Measurements from ENCODE around the gene OCEL1. TPM values are rescaled to one million over a fixed set of nuclear protein-coding genes. Genes with fewer than 3 reads are reported as not detected.

Gene OCEL1
- total RNA-seq, 1 donor from 2014 or later = 21.3 TPM

DNA sequence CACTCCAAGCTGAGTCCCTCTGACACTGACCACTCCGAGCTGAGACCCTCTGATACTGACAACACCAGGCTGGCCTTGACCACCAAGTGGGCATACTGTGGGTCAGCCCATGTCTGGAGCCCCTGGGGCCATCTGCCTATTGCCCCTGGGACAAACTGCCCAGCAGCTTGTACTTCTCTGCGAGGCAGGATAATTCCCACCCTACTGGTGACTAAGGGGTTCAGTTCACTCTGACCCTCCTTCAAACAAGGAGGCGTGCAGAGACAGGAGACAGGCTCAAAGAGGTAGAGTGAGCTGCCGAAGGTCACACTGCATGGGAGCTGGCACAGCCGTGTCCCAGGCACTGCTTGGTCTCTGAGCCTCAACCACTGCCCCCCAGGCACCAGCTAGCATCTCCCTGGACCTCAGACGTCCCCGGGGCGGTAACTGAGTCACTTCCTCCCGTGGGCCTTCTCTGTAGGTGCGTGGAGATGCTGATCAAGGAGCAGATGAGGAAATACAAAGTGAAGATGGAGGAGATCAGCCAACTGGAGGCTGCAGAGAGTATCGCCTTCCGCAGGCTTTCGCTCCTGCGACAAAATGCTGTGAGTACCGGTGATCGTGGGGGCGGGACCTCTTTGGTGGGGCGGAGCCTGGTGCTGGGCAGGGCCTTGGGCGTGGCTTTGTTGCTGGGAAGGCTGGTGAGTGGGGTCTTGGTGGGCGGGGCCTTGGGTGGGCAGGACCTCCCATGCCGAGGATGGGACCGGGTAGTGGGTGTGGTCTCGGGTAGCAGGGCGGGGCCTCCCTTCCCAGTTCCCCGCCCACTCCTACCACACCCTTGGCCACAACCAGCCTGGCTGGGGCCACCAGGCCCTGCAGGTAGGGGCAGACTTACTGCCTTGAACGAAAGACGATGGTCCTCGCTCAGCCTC lies 16.6 kb upstream of the OCEL1 start:
- intact Hi-C loops (cut with micrococcal nuclease) = no loop called here

DNA sequence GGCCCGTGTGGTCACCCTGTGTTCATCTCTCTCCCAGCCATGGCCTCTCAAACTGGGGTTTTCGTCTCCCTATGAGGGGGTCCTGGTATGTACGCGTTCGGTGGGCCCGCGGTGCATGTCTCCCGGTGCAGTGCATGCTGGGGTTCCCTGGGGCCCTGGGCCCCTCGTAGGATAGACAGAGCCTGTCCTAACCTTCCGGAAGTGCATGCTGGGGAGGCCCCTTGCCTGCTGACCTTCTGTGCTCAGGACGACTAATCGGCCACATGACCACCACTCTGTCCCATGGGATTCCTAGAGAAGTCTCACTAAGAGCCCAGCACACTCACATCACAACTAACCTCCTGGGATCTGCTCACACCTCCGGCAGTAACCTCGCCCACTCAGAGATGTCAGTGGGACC lies 15.7 kb upstream of the OCEL1 start:
- intact Hi-C loops (cut with micrococcal nuclease) = no loop called here

DNA sequence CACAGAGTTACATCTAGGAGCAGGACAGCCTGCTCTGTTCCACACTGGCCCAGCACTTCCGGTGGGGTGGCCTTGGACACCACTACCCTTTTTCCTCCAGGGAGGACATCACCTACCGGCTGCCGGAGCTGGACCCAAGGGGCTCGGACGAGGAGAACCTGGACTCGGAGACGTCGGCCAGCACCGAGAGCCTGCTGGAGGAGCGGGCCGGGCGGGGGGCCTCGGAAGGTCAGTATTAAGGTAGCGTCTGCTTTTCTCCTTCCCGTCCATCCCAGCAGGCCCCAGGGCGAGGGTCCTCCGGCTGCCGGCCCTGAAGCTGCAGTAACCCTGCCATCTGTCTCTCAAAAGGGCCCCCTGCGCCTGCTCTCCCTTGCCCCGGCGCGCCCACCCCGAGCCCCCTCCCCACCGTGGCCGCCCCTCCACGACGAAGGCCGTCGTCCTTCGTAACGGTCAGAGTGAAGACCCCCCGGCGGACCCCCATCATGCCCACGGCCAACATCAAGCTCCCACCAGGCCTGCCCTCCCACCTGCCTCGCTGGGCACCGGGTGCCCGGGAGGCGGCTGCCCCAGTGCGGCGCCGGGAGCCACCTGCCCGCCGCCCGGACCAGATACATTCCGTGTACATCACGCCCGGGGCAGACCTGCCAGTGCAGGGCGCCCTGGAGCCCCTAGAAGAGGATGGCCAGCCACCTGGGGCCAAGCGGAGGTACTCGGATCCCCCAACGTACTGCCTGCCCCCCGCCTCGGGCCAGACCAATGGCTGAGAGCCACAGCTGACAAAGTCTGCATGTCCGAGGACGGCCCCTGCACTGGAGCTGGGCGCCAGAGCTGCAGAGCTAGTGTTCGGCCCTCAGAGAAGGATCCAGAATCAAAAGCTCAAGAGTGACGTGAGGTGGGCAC lies 14.2 kb upstream of the OCEL1 start:
- intact Hi-C loops (cut with micrococcal nuclease) = no loop called here

DNA sequence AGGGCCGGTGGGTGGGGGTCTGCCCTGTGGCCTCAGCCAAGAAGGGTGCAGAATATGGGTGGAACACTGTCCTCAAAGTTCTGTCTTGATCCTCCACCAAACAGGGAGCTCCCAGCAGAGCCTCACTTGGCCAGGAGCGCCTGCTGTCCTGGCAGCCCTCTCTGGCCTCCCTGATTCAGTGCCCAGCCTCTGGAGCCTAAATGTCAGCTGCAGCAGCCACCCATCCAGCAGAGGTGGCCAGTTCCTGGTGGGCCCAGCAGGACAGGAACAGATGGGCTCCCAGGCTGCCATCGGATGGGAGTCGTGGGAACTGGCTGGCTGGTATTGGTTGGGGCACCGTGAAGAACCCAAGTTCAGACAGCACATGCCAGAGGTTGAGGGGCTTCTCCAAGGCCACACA lies 12.7 kb upstream of the OCEL1 start:
- intact Hi-C loops (cut with micrococcal nuclease) = no loop called here

DNA sequence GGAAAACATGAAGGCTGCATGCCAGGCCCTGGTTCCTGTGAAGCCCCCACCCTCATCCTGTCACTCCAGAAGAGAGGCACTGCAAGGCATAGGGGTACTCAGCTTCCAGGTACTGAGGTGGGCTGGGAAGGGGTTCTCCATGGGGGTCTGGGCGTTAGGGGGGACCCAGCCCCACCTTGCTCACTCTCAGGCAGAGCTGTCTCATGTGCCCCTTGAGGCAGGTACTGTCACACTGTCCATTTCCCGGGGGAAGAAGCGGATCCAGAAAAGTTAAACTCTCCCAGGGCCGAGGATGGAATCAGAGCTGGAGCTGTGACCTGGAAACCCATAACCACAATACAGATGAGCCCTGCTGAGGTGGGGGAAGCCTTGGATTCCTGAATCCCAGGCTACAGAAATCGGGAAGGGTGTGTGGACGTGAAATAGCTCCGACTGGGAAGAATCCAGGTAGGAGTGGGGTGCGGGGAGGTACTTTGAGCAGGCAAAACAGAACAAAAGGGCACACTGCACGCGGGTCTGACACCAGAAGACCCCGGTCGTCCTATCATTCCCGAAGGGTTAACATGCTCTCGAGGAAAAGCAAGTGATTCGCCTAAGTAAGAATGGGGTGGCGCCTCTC lies 11.4 kb upstream of the OCEL1 start:
- intact Hi-C loops (cut with micrococcal nuclease) = loop anchor here (1.0 kb wide), 8 partner anchors 12 to 586 kb away; partner anchors contain the start of genes BABAM1, DDA1, GTPBP3 and HAUS8

DNA sequence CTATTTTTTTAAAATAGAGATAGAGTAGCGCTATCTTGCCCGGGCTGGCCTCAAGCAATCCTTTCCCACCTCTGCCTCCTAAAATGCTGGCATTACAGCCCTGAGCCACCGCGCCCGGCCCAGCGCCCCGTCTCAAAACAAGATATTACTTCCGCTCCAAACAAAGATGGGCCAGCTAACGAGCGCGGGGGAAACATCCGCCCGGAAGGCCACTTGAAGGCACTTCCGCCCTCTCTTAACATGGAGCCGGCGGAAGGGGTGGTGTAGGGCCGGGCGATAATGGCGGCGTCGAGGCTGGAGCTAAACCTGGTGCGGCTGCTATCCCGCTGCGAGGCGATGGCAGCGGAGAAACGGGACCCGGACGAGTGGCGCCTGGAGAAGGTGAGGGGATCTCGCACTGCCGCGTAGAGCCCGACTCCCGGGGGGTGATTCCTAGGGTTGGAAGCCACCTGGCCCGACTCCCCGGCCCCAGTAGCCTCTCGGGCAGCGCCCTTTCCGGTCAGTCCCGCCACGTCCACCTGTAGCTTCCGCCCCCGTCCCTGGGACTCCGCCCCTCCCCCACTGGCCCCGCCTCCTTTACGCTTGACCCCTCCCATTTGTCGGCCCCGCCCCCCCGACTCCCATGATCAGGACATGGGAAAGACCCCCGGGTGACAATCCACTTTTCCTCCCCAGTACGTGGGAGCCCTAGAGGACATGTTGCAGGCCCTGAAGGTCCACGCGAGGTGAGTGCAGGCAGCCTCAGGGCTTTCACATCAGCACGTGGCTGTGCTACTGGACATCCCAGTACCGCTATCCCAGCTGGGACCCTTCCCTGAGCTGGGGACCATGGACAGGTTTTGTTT lies 10.7 kb upstream of the OCEL1 start, which contains the start of gene USE1:
Gene USE1, plus strand, starts transcription at position 231 of the 845 bp plus-strand sequence. Its CDS starts 49 bp downstream, at position 280.
- intact Hi-C loops (cut with micrococcal nuclease) = loop anchor here (1.0 kb wide), 8 partner anchors 11 to 587 kb away; partner anchors contain the start of genes BABAM1, DDA1, GTPBP3 and HAUS8

DNA sequence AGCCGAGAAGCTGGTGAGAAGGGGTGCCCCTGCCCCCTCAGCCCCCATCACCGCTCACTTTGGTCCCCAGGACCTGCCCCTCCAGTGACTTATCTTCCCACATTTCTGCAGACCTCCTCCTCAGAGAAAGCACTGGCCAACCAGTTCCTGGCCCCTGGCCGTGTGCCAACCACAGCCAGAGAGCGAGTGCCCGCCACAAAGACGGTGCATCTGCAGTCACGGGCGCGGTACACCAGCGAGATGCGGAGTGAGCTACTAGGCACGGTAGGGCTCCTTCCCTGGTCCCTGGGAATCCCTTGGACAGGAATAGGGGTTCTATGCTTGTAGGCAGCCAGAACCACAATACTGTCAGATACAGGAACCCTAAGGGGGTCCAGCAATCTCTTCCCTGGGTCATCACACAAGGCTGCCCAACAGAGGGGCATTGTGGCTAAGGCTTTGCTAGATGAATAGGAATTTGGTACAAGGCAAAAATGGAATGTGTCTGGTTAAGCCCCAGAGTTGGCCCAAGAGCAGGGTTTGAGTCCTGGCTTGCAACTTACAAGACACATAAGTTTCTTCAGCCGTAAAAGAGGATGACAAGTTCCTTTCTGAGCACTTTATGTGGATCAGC lies 9.9 kb upstream of the OCEL1 start:
- intact Hi-C loops (cut with micrococcal nuclease) = no loop called here

DNA sequence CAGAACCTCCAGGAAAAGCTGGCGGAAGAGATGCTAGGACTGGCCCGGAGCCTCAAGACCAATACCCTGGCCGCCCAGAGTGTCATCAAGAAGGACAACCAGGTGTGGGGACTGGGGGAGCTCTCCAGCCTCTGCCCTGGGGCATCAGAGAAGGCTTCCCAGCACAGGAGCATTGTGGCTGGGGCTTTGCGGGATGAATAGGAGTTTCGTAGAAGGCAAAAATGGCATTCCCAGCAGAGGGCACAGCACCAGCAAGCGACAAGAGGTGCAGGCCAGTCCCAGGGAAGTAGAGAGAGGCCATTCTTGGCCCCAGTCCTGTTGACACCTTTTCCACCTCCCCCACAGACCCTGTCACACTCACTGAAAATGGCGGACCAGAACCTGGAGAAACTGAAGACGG lies 6.7 kb upstream of the OCEL1 start:
- intact Hi-C loops (cut with micrococcal nuclease) = no loop called here

DNA sequence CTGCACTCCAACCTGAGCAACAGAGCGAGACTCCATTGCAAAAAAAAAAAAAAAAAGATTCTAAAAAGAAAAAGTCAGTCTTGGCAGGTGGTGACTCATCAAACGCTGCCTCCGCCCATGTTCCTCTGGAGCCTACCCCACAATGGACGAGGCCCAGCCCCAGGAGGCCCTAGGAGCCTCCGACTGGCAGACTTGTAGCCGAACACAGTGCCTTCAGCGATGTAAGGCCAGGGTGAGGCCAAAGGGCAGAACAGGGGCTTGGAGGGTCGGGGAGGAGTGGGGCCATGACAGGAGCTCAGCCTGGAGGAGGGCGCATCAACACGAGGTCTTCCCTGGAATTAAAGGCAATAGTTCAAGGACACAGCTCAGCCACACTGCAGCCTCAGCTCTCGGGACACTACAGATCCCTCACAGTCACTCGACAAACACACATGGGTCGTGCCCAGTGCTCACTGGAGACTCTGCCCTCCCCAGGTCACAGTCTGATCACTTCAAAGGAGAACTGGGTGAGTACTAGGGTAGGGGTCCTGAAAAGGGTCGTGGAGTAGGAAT lies 5.7 kb upstream of the OCEL1 start:
- intact Hi-C loops (cut with micrococcal nuclease) = no loop called here

DNA sequence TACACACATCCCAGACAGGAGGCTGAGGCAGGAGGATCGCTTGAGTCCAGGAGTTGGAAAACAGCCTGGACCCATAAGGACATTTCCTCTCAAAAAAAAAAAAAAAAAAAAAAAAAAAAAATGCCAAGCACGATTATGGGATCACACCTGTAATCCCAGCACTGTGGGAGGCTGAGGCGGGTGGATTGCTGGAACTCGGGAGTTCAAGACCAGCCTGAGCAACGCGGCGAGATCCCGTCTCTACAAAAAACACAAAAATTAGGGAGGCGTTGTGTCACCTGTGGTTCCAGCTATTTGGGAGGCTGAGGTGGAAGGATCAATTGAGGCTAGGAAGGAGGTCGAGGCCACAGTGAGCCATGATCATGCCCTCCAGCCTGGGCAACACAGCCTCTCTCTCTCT lies 973 bp upstream of the OCEL1 start:
- intact Hi-C loops (cut with micrococcal nuclease) = loop anchor here (5.0 kb wide), 2 partner anchors 223 to 328 kb away; no protein-coding TSS in a partner anchor

DNA sequence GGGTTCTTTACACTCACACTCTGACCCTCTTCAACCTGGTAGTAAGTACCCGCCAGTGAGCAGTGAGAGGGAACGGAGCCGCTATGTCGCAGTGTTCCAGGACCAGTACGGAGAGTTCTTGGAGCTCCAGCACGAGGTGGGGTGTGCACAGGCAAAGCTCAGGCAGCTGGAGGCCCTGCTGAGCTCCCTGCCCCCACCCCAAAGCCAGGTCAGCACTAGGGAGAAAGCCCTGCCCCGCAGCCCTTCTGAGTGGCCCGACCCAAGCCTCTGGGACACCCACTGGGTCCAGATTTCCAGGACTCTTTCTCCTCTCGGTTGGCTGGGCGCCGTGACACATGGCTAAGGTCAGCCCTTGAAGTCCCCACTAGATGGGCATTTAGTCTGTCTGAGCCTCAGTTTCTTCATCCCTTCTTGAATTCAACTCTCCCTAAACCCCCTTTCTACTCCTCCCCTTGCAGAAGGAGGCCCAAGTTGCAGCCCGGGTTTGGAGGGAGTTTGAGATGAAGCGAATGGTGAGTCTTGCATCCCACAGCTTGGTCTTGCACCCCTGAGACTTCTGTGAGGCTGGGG lies 1.9 kb downstream of the OCEL1 start:
- intact Hi-C loops (cut with micrococcal nuclease) = loop anchor here (5.0 kb wide), 2 partner anchors 226 to 331 kb away; no protein-coding TSS in a partner anchor

DNA sequence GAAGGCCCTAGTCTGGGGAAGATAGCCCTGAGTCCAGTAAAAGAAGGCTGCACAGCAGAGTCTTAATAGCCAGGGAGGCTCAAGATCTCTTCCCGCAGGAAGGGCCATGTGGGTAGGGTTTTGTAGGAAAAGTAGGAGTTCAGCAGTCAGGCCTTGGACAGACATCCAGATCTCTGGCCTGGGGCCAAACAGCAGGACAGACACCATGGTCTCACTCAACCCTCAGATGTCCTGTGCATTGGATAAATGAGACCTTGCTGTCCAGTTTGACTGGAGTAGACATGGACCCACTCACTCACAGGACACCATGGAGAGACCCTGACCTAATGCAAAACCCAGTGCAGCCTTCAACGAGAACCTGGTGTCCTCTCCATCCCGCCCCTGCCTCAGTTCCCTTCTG lies 3.9 kb downstream of the OCEL1 start:
- intact Hi-C loops (cut with micrococcal nuclease) = loop anchor here (5.0 kb wide), 2 partner anchors 228 to 333 kb away; no protein-coding TSS in a partner anchor

DNA sequence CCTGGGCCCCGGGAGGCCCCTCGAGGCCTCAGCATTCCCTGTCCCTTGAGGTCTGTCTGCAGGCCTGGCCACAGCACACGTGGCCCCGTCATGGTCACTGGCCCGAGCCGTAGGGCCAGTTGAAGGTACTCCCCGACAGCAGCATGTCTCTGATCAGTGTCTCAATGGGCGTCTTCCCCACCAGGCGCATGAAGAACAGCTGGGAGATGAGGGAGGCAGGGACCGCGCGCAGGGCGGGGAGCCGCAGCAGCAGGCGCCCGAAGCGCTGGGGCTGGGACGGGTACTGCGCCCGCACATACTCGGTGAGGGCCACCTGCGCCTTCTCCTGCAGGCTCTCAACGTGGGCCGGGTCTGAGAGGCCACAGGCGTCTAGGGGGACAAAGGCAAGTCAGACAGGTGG lies 6.2 kb downstream of the OCEL1 start:
- intact Hi-C loops (cut with micrococcal nuclease) = no loop called here

DNA sequence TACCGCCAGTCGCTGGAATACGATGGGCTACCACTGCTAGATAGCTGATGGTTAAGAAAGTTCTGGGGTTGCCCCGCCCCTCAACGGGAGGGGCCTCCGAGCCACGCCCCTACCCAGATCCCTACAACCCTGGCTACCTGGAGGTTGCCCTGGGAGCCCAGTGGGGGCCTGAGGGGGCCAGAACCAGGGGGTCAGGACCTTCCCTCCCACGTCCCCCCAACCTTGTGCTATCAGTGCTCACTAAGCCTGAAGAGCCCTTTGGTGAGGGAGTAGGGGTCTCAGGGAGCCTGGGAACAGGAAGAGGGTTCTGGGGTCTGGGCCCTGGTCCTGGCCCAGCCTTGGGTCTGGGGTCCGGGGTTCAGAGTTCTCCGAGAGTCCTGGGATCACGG lies 8.9 kb downstream of the OCEL1 start:
- intact Hi-C loops (cut with micrococcal nuclease) = loop anchor here (1.0 to 2.0 kb wide), 6 partner anchors 9 to 168 kb away; partner anchors contain the start of genes HAUS8, MYO9B, OCEL1 and USE1

DNA sequence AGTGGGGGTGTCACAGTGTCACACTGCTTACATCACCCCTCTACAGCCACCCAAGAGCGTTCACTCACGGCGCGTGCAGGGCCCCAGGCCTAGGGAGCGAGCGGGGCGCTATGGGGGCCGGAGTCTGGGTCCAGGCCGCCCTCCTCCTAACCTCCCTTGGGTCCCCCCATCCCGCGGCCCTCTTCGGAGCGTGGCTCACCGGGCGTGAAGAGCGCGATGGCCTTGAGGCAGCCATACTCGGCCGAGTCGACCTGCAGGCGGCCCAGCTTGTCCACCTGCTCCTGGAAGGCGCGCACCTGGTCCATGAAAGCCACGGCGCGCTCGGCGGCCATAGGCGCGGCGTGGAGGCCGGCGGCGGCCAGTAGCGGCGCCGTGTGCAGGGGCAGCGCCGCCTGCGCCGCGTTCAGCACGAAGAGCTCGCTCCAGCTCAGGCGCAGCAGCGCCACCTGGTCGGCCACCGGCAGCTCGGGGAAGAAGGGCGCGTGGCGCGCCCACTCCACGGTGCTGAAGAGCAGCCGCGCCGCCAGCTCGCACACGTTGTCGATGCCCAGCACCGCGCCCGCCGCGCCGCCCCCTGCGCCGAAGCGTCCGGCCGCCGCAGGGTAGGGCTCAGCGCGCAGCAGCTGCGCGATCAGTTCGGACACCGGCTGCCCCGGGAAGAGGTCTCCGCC lies 9.4 kb downstream of the OCEL1 start:
- intact Hi-C loops (cut with micrococcal nuclease) = loop anchor here (1.0 to 2.0 kb wide), 6 partner anchors 9 to 168 kb away; partner anchors contain the start of genes HAUS8, MYO9B, OCEL1 and USE1

DNA sequence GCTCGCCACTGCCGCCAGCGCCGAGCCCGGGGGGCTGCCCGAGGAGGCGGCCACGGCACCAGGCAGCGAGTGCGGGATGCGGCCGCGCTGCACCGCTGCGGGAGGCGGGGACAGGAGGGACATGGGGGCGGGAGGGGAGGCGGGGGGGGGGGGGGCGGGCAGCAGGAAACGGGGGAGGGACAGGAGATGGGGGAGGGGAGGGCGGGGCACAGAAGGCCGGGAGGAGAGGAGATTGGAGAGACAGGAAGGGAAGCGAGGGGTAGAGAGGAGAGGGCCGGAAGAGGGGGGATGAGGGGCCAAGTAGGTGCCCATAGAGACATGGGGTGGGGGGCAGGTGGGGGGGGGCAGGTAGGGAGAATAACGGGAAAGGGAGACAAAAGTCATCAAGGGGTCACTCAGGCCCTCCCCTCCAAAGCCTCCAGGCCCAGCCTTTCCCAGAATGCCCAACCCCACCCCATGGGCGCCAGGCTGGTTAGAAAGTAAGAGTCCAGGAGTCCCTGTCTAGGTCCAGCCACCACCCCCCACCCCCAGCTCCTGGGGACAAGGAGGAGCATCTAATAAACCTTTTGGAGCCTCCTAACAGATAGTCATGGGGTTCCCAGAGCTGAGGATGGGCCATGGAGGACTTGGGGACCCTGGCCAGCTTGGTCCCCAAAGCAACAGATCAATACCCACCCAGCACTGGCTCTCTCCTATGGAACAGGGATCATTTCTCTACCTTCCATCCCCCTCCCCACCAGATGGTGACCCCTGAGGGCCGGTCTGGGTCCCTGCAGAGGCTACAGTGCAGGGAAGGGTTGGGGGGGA lies 10.1 kb downstream of the OCEL1 start:
- intact Hi-C loops (cut with micrococcal nuclease) = loop anchor here (1.0 to 2.0 kb wide), 7 partner anchors 9 to 169 kb away; partner anchors contain the start of genes HAUS8, MYO9B, NR2F6 and OCEL1

DNA sequence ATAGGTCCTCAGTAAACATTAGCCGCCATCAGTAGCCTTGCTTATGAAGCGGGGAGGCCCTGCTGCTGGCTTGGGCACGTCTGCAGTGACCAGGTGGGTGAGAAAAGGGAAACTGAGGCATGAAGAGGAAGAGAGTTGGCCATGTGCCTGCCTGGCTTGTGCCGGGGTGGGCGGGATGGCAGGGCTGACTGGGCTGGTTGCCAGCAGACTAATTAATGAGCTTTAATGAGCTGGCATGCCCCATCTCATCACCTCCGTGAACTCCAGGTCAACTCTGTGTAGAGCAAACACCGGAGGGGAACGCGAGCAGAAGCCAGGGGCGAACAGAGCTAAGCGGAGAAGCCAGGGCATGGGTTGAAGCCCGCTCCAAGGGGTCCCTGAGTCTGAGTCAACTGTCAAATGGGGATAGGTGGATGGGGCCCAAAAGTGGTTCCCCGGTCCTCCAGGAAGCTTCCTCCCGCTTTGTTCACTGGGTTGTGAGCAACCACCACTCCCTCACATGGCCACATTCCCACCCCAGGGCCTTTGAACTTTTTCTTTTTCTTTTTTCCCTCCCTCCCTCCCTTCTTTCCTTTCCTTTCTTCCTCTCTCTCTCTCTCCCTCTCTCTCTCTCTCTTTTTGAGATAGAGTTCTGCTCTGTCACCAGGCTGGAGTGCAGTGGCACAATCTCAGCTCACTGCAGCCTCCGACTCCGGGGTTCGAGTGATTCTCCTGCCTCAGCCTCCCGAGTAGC lies 11.0 kb downstream of the OCEL1 start:
- intact Hi-C loops (cut with micrococcal nuclease) = loop anchor here (1.0 kb wide), 1 partner anchor 8 kb away; the partner anchor contains the start of gene NR2F6

Data from T-helper 1 cell treated with Interleukin-12 subunit alpha and Interleukin-12 subunit beta and Interleukin-4 antibody, amounts not matched to agents 30 ng/mL and 1 ng/mL, for 36 hours (primary cell).